Peyer's patch (tissue), 4 donors: ENCODE measurements around the gene EEF1AKMT3.

ENCODE experiments used
- CTCF ChIP-seq, 6 experiments: fragments of 450-650 bp in 4 of 6; fragments of 200-600 bp in 2 of 6; sonication (generic) in 1 of 6; IDR thresholded peaks; one replicate each; pipeline ENCODE4 v1.5.1; 2017 to 2019; ENCODE audit warnings: antibody characterized with exemption in 6 of 6, mild to moderate bottlenecking in 3 of 6, moderate library complexity in 1 of 6
- POLR2A ChIP-seq, 2 donors: fragments of 450-650 bp; IDR thresholded peaks; one replicate each; pipeline ENCODE4 v1.5.1; 2017; ENCODE audit warnings: antibody characterized with exemption in 2 of 2, mild to moderate bottlenecking in 2 of 2, moderate library complexity in 2 of 2

- TF ChIP-seq POLR2A (IDR thresholded peaks at IDR 0.05) (no peak), CTCF (IDR thresholded peaks at IDR 0.05) (no peak)
Observed at GRCh38 chr12:57736741-57737466, 35.5 kb upstream of the EEF1AKMT3 start.
